Measurements from ENCODE around the gene PCBP3.
A peak's percentile ranks its signal among the peaks of the same experiment; 100 is the strongest.

PCBP3 gene

GRCh38 chr21:45637883-45638282, 5.6 kb upstream of the PCBP3 start:
- Histone ChIP-seq H3K4me1 (ENCODE audit: control insufficient read depth in 1 of 2, insufficient read depth in 1 of 2, low read depth in 1 of 2, low read length in 1 of 2) (peaks cover 20 to 26% of the 10 kb centered on the region in 2 experiments), H3K4me3 (ENCODE audit: low read depth in 1 of 2, low read length in 1 of 2) (no peak overlapping the region), H3K9me3 (no peaks in the 10 kb centered on the region), H3K27ac (no peak overlapping the region), H3K27me3 (no peaks in the 10 kb centered on the region), H3K36me3 (no peaks in the 10 kb centered on the region)
- TF ChIP-seq, protein P1, sequence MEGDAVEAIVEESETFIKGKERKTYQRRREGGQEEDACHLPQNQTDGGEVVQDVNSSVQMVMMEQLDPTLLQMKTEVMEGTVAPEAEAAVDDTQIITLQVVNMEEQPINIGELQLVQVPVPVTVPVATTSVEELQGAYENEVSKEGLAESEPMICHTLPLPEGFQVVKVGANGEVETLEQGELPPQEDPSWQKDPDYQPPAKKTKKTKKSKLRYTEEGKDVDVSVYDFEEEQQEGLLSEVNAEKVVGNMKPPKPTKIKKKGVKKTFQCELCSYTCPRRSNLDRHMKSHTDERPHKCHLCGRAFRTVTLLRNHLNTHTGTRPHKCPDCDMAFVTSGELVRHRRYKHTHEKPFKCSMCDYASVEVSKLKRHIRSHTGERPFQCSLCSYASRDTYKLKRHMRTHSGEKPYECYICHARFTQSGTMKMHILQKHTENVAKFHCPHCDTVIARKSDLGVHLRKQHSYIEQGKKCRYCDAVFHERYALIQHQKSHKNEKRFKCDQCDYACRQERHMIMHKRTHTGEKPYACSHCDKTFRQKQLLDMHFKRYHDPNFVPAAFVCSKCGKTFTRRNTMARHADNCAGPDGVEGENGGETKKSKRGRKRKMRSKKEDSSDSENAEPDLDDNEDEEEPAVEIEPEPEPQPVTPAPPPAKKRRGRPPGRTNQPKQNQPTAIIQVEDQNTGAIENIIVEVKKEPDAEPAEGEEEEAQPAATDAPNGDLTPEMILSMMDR (IDR thresholded peaks at IDR 0.05), result no peak

DNA sequence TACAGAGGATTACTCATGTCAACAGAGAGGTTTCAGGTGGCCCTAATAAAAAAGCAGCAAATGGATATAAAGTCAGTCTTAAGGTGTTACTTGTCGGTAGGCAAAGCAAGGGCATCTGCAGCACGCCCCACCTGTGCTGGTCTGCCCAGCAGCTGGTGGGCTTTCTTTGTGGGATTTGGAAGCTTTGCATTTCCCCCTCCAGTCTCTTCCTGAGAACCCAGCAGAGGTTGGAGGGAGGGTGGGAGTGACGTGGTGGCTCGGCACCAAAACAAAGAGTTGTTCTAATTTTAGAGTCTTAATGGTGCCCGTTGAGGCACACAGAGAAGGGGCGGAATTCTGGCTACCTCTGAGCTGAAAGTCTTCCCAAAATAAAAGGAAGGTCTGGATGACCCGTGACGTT, 4.8 kb upstream of the PCBP3 start:
- Histone ChIP-seq H3K27ac (no peak overlapping the region), H3K4me1 (ENCODE audit: control insufficient read depth in 1 of 2, insufficient read depth in 1 of 2, low read depth in 1 of 2, low read length in 1 of 2) (peaks cover 20 to 26% of the 10 kb centered on the region in 2 experiments), H3K27me3 (no peaks in the 10 kb centered on the region), H3K9me3 (no peaks in the 10 kb centered on the region), H3K36me3 (no peaks in the 10 kb centered on the region), H3K4me3 (ENCODE audit: low read depth in 1 of 2, low read length in 1 of 2) (no peak overlapping the region)
- TF ChIP-seq, protein P1 (IDR thresholded peaks at IDR 0.05), result no peak

- no peaks in the 10 kb centered on the region for H3K27me3 ChIP-seq
- H3K36me3 ChIP-seq, result no peaks in the 10 kb centered on the region
- H3K4me1 ChIP-seq (ENCODE audit: control insufficient read depth in 1 of 2, insufficient read depth in 1 of 2, low read depth in 1 of 2, low read length in 1 of 2), result peaks cover 23 to 30% of the 10 kb centered on the region in 2 experiments
- H3K4me3 ChIP-seq (ENCODE audit: low read depth in 1 of 2, low read length in 1 of 2), result no peak overlapping the region
- H3K9me3 ChIP-seq, result no peaks in the 10 kb centered on the region
- TF ChIP-seq, protein P1 (IDR thresholded peaks at IDR 0.05), result no peak
- H3K27ac ChIP-seq, result no peak overlapping the region
Observed at GRCh38 chr21:45639206-45640000, 4.1 kb upstream of the PCBP3 start.

- Histone ChIP-seq H3K4me1 (ENCODE audit: control insufficient read depth in 1 of 2, insufficient read depth in 1 of 2, low read depth in 1 of 2, low read length in 1 of 2) (peaks cover 27 to 33% of the 10 kb centered on the region in 2 experiments), H3K4me3 (ENCODE audit: low read depth in 1 of 2, low read length in 1 of 2) (peak overlapping the region; percentile 1 to 2), H3K36me3 (no peaks in the 10 kb centered on the region), H3K27me3 (no peaks in the 10 kb centered on the region), H3K9me3 (no peaks in the 10 kb centered on the region), H3K27ac (peak overlapping the region; percentile 34)
- TF ChIP-seq, protein P1 (IDR thresholded peaks at IDR 0.05), result no peak
Observed at GRCh38 chr21:45640001-45640887, 3.3 kb upstream of the PCBP3 start.

DNA sequence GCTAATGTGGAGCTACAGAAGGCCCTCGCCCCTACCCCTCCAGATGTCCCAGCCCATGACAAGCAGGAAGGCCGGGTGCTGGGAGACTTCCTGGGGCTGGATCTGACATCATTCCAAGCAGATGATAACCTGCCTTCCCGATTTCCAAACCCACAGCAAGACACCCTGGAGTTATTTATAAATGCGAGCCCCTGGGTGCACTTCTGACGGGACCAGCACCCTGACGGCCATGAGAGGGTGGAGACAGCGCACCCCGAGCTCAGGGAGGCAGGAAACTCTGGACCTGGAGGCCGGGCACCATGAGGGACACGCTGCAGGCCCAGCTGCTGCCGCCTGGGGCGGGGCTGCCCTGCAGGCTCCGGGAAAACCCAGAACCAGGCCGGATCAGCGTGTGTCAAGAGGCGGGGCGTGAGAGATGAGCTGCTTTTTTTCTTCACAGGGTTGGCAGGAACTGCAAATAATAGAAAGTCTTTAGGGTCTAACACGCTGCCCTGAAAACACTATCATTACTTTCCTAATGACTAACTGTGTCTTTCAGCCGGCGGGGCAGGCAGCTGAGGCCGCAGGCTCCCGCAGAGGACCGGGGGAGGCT, 2.5 kb upstream of the PCBP3 start:
- no peaks in the 10 kb centered on the region for H3K36me3 ChIP-seq
- peaks cover 27 to 33% of the 10 kb centered on the region in 2 experiments for H3K4me1 ChIP-seq (ENCODE audit: control insufficient read depth in 1 of 2, insufficient read depth in 1 of 2, low read depth in 1 of 2, low read length in 1 of 2)
- TF ChIP-seq, protein P1 (IDR thresholded peaks at IDR 0.05), result no peak
- no peaks in the 10 kb centered on the region for H3K9me3 ChIP-seq
- peak overlapping the region in 1 of 2 experiments; percentile 1 for H3K4me3 ChIP-seq (ENCODE audit: low read depth in 1 of 2, low read length in 1 of 2)
- H3K27me3 ChIP-seq, result no peaks in the 10 kb centered on the region
- H3K27ac ChIP-seq, result peak overlapping the region; percentile 34
